Measurements from ENCODE around the gene LACTB.

- TF ChIP-seq POLR2A (IDR thresholded peaks at IDR 0.05) (no peak), CTCF (IDR thresholded peaks at IDR 0.05 in 8 of 11, conservative IDR thresholded peaks at IDR 0.05 in 3 of 11) (no peak)
Measured at GRCh38 chr15:63163217-63163616, 41.6 kb downstream of the LACTB start.

Measured in spleen (tissue), 7 donors.